ENCODE measurements around the gene IQCC.
A peak's percentile ranks its signal among the peaks of the same experiment; 100 is the strongest.

IQCC gene

DNA sequence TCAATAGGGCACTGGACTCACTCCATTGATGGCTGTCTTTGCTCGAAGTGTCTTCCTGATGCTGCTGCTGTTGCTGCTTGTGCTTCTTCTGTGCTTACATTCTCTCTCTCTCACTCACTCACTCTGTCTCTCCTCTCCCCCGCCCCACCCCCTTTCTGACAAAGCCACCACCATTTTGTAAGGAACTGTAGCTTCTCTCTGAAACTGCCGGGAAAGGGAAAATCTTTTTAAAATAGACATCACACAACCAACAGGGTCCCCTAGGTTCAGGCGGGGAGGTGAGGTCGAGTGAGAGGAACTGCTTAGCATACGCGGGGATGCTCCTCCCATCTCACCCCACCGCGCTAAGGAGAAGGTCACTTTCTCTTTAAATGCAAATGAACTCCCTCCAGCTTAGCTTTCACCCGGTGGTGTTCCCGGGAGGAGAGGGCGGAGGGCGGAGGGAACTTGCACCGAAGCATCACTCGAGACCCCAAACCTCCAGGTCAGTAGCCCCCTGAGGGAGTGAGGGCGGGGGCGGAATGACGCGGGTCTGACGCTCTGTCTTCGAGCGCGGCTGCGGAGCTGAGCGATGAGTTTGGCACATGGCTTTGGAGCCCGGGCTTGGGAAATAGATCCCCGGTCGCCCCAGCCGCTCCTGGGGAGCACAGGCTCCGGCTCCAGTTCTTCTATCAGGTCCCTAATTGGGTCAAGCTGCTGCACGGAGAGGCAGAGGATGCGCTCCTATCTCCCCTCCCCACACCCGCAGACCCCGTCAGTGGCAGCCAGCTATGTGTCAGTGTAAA lies 5.1 kb upstream of the IQCC start, which contains the start of gene CCDC28B:
TSS of gene CCDC28B (plus strand) at position 370 of the 785 bp plus-strand sequence. CDS start 1,341 bp downstream, outside the sequence.
- H3K4me3 ChIP-seq (ENCODE audit: low read length) = peak within 1 kb of the TSS; percentile 65

DNA sequence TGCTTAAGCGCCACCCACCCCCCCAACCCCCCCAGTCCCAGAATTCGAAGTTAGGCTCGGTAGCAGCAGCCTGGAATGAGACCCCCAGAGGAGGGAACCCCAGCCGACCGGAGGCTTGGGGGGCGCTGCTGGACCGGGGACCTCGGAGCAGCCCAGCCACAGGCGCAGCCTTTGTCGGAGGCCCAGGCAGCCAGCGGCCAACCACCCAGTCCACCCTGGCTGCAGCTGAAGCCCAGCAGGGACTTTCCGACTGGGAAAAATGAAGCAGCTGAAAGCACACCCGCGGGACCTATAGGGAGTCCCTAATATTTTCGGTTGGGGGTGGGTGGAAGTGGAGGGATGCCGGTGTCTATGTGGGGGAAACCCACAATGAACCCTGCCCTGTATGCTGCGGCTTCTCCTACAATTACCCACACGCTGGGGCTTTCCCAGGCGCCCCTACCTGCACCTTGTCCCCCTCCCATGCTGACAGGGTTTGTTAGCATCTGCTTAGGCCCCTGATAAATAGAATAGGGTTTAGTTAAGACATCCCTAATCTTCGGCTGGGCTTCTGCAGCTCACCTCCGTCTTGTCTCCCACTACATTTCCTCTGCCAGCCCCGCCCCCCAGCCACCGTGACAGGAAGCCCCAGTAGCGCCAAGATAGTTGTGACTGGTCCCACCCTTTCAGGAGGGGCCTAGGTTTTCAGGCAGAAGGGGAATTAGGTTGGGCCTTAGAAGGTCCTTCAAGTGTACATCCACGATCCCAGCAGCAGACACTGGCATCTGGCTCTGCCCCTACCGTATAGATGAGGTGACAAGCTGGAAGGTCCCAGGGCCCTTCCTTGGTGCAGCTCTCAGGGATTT lies 4.2 kb upstream of the IQCC start:
- TF ChIP-seq ZNF274 (IDR thresholded peaks at IDR 0.05; ENCODE audit: low read depth, low read length) = no peak
- peak overlapping the region; percentile 65 for H3K4me3 ChIP-seq (ENCODE audit: low read length)

More for the DNA sequence above, 5.1 kb upstream of the IQCC start, which contains the start of gene CCDC28B:
- no peak for TF ChIP-seq ZNF274 (IDR thresholded peaks at IDR 0.05; ENCODE audit: low read depth, low read length)

DNA sequence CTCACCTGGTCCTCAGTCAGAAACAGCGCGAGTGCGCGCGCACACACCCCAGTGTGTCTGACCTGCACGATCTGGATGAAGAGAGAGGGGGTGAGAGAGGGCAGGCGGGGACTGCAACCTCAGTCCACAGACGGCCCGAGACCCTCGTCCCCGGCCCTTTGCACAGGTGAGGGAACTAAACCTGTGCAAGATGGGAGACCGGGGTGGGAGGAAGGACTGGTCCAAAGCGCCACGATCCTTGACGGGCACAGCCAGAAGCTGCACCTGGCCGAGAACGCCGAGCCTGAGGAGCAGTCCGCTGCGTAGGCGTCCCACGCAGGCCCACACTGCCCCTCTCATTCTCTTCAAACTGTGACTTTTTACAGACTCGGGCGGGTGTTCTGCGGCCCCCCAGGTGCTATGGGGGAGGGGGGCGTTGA lies 519 bp upstream of the IQCC start:
- TF ChIP-seq ZNF274 (IDR thresholded peaks at IDR 0.05; ENCODE audit: low read depth, low read length) = no peak
- peak overlapping the region; percentile 72; the same call in 1 of the 2 replicates for H3K4me3 ChIP-seq (ENCODE audit: low read length)

DNA sequence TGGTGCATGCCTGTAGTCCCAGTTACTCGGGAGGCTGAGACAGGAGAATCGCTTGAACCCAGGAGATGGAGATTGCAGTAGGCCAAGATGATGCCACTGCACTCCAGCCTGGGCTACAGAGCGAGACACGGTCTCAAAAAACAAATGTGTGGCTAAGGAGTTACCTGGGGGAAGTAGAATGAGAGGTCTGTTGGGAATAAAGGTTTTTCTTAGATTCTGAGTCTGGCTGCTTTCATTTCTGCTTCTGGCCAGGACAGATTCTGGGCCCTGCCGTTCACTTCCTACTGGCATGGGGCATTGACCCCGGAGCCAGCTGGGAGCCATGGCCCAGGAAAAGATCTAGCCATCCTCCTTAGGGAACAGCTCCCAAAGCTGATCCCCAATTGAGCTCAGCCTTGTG lies 3.0 kb downstream of the IQCC start:
- no peak for TF ChIP-seq ZNF274 (IDR thresholded peaks at IDR 0.05; ENCODE audit: low read depth, low read length)
- no peak overlapping the region for H3K4me3 ChIP-seq (ENCODE audit: low read length)

DNA sequence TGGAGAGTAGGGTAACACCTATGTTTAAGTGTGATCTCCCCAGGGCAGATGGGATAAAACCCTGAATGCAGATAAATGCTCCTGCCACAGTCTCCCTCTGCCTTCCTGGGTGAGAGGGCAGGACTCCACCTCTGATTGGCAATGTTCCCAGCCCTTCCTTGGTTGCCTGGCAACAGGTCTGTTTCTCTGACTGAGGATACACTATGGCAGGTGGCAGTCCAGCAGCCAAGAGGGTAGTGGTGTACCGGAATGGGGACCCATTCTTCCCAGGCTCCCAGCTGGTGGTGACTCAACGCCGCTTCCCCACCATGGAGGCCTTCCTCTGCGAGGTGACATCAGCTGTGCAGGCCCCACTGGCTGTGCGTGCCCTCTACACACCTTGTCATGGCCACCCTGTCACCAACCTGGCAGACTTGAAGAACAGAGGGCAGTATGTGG lies 3.4 kb downstream of the IQCC start, which contains the start of gene DCDC2B:
TSS of gene DCDC2B (plus strand) at position 199 of the 438 bp plus-strand sequence. CDS start at position 204, 5 bp downstream.
- no peak for TF ChIP-seq ZNF274 (IDR thresholded peaks at IDR 0.05; ENCODE audit: low read depth, low read length)
- no peak within 1 kb of the TSS for H3K4me3 ChIP-seq (ENCODE audit: low read length)

DNA sequence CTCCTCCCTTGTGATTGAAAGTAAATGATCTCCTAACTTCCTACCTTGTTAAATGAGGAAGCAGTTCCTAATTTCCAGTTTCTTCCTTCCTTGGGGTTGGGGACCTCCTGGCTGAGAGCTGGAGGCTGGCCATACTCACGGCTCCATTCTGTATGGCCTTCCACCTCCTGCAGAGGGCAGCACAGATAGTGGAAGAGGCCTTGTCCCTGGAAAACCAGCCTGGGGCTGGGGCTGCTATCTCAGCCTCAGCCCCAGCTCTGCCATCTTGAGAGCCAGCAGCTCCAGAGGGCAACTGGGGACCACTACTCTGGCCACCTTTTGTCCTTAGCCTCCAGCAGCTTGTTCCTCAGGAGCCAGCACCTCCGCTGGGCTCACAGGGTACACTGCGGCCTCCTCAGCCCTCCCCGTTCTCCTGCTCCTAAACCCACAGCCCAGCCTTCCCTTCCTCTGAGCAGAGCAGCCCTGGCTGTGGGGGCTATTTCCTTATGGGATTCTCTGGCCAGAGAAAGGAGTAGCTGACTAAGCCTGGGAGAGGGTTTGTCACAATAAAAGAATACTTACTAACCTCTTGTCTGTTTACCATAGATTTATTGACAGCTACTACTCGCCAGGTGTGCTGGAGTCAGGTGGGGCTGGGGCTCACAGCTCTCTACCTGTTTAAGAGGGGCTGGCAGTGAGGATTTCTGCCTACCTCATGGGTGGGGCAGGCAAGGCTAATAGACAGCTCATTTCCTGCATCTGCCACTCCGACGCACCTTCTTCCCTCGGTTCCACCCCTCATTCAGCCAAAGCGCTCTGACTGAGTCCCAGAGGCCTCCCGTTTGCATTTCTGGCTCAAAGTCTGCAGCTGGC lies 10.4 kb downstream of the IQCC start:
- no peak overlapping the region for H3K4me3 ChIP-seq (ENCODE audit: low read length)
- TF ChIP-seq ZNF274 (IDR thresholded peaks at IDR 0.05; ENCODE audit: low read depth, low read length) = no peak

DNA sequence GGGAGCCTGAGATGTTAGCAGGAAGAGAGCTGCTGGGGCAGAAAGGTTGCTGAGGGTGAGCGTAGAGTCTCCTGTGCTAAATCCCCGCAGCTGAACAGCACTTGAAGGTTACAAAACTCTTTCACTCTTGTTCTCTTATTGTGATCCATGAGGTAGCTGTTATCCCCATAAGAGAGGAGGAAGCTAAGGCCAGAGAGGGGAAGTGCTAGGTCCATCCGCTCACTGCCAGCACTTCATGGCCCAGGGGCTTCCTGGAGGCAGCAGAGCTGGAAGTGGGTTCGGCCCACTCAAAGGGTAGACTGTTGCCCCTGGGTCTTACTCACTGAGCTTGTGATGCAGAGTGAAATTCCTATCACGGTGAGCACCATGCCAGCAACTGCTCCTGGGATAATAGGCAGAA lies 11.1 kb downstream of the IQCC start:
- H3K4me3 ChIP-seq (ENCODE audit: low read length) = no peak overlapping the region
- TF ChIP-seq ZNF274 (IDR thresholded peaks at IDR 0.05; ENCODE audit: low read depth, low read length) = no peak

DNA sequence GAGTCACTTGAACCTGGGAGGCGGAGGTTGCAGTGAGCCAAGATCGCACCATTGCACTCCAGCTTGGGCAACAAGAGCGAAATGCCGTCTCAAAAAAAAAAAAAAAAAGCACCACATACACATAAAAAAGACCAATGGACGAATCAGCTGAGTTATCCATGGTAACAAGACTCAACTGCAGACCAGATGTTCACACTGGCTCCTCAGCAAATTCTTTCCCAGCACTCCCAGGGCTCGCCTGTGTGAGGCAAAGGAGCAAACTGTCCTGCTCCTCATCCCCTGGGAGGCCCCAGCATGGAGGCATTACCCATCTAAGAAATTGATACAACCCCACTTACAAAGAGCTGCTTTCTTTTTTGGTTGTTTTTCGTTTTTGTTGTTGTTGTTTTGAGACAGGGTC lies 13.6 kb downstream of the IQCC start:
- TF ChIP-seq ZNF274 (IDR thresholded peaks at IDR 0.05; ENCODE audit: low read depth, low read length) = no peak
- H3K4me3 ChIP-seq (ENCODE audit: low read length) = no peak overlapping the region

DNA sequence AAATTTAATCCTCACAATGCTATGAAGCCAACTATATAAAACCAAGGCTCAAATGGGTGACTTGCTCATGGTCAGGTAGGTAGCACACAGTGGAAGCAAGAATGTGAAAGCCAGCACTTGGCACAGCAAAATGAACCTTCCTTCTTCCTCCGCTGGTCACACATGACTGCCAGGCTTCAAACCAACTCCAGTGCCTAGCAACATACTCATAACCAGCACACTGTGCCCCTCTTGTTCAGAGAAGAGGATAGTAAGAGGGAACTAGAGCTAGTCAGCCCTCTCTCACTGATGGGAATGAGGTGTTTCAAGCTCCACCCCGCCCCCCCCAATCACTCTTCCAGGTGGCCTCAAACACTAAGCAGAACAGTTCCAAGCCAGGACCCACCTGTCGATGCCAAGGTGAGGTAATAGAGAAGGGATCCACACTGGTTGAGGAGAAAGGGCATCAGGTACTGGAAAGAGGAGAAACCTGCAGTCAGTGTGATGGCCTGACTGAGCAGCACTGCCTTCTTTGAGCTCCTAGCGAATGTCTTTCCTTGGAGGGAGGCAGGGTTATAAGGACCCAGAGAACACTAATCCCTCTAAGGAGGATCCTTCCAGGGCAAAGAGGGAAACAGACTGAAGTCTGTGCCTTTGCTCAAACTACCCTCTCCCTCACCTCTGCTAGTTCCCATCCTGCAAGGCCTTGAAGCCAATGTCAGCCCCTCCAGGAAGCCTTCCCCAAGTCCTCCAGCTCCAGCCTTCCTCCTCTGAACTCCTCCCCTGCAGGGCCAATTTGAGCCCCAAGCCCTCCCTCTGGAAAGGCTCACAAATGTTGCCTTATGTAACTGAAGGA lies 15.5 kb downstream of the IQCC start:
- no peak for TF ChIP-seq ZNF274 (IDR thresholded peaks at IDR 0.05; ENCODE audit: low read depth, low read length)
- peak overlapping the region; percentile 78; the same call in 1 of the 2 replicates for H3K4me3 ChIP-seq (ENCODE audit: low read length)

DNA sequence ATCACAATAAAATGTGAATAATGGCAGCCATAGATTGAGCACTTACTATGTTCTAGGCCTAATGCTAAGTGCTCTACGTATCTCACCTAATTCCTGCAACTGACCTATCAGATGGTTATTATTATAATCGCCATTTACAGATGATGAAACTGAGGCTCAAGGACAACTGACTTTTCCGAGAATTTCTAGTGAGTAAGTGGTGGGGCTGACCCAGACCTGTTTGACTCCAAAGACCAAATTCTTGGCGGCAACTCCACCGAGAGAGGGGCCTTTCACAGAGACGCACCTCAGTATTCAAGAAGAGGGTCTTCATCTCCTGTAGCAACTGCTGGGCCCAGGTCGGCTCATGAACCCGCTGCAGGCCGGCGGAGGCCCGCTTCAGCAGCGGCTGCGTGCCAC lies 16.1 kb downstream of the IQCC start:
- peak overlapping the region; percentile 78 for H3K4me3 ChIP-seq (ENCODE audit: low read length)
- no peak for TF ChIP-seq ZNF274 (IDR thresholded peaks at IDR 0.05; ENCODE audit: low read depth, low read length)

DNA sequence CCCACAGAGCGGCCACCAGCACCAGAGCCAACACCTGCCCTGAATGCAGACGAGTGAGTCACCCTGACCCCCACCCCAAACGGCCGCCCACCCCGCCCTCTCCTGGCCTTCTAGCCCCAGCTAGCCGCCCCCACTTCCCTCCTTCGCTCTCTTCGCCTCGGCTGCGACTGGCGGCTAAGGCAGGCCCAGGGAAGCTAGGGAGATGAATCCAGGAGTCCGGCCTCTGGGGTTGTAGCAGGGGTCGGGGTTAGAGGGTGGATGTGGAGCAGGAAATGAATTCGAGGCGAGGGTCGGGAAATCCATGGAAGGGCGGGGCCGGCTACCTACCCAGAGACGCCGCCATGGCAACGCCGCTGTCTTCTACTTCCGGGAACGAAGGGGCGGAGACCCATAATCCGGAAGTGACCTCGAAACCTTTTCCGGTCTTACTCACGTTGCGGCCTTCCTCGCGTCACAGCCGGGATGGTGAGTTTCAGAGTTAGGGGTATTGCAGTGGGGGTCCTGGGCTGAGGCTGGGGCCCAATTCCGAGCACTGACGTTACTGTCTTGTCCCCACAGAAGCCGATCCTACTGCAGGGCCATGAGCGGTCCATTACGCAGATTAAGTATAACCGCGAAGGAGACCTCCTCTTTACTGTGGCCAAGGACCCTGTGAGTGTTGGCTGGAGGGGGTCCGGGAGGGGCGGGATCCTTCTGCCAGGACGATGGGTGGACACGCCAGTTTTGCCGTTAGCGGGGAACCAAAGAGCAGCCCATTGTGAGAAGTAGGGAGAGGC lies 16.7 kb downstream of the IQCC start, which contains the start of the genes EIF3I and TMEM234:
TSS of gene EIF3I (plus strand) at position 428 of the 776 bp plus-strand sequence. CDS start at position 463, 35 bp downstream.
TSS of gene TMEM234 (minus strand) at position 374 of the 776 bp plus-strand sequence. CDS start at position 343, 31 bp downstream.
- no peak for TF ChIP-seq ZNF274 (IDR thresholded peaks at IDR 0.05; ENCODE audit: low read depth, low read length)
- H3K4me3 ChIP-seq (ENCODE audit: low read length) = peak within 1 kb of the TSS; percentile 78

DNA sequence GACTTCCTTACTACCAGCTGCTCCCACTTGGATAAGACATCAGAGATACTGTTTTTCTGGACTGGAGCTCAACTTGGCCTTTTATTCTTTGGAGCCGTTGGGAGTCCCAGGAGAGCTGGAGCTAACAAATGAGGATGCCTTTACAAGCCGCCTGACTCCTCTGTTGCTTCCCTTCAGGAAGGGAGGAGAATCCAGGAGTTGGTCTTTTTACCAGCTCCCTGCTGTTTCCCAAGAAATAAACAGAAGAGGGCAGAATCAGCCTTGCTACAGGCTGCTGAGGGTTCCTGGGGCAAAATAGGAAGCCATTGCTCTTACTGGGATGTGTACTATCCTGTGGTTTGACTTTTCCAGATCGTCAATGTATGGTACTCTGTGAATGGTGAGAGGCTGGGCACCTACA lies 18.2 kb downstream of the IQCC start:
- H3K4me3 ChIP-seq (ENCODE audit: low read length) = peak overlapping the region; percentile 78; the same call in 1 of the 2 replicates
- TF ChIP-seq ZNF274 (IDR thresholded peaks at IDR 0.05; ENCODE audit: low read depth, low read length) = no peak
